ENCODE measurements around the gene UCN2.
A peak's percentile ranks its signal among the peaks of the same experiment; 100 is the strongest.

UCN2 gene

GRCh38 chr3:48588230-48588629 is 24.6 kb upstream of the UCN2 start:
- no peak for DNase-seq

- DNase-seq, result no peak
These were observed 24.1 kb upstream of the UCN2 start for GRCh38 chr3:48587686-48588085.

- no peak for DNase-seq
These were observed 21.8 kb upstream of the UCN2 start for GRCh38 chr3:48585411-48585810.

GRCh38 chr3:48584836-48585235 is 21.3 kb upstream of the UCN2 start:
- DNase-seq, result no peak

- no peak for DNase-seq
These were observed 18.3 kb upstream of the UCN2 start for GRCh38 chr3:48581621-48582481.

GRCh38 chr3:48576647-48577046 is 13.1 kb upstream of the UCN2 start:
- DNase-seq, result no peak

- no peak for DNase-seq
These were observed 11.8 kb upstream of the UCN2 start for GRCh38 chr3:48575366-48575765.

- DNase-seq, result no peak
These were observed 10.5 kb upstream of the UCN2 start for GRCh38 chr3:48573973-48574585.

GRCh38 chr3:48572517-48572916 is 8.9 kb upstream of the UCN2 start:
- no peak for DNase-seq

GRCh38 chr3:48571938-48572337 is 8.4 kb upstream of the UCN2 start:
- no peak for DNase-seq

GRCh38 chr3:48569808-48570450 is 6.3 kb upstream of the UCN2 start:
- no peak for DNase-seq

- no peak for DNase-seq
These were observed 5.8 kb upstream of the UCN2 start for GRCh38 chr3:48569400-48569799.

GRCh38 chr3:48568476-48568875 is 4.9 kb upstream of the UCN2 start:
- DNase-seq, result no peak

- no peak for DNase-seq
These were observed 3.9 kb upstream of the UCN2 start for GRCh38 chr3:48567500-48567899.

GRCh38 chr3:48567090-48567489 is 3.5 kb upstream of the UCN2 start:
- no peak for DNase-seq

GRCh38 chr3:48566401-48566760 is 2.8 kb upstream of the UCN2 start:
- no peak for DNase-seq

GRCh38 chr3:48565591-48566400 is 2.2 kb upstream of the UCN2 start:
- peak; percentile 15 for DNase-seq

GRCh38 chr3:48565186-48565585 is 1.6 kb upstream of the UCN2 start:
- DNase-seq, result no peak

- DNase-seq, result no peak
These were observed 1.1 kb upstream of the UCN2 start for GRCh38 chr3:48564667-48565066.

GRCh38 chr3:48564022-48564421 is 441 bp upstream of the UCN2 start:
- DNase-seq, result peak; percentile 30

- no peak for DNase-seq
These were observed 1.1 kb downstream of the UCN2 start for GRCh38 chr3:48562367-48563095.

GRCh38 chr3:48561045-48561736 is 2.4 kb downstream of the UCN2 start:
- DNase-seq, result no peak
